ENCODE measurements around the gene PEMT. TPM values are rescaled to one million over a fixed set of nuclear protein-coding genes. Genes with fewer than 3 reads are reported as not detected.

Gene PEMT
- total and polyA plus RNA-seq, 2 of the 8 experiments (the other 6 are each of a cell fraction or from before 2014, with no cell fraction given) = 42.0 to 118 TPM

GRCh38 chr17:17606416-17607000, 15.0 kb upstream of the PEMT start:
- Histone ChIP-seq H4K91ac (replicated peaks; ENCODE audit: insufficient read length, low read length) (no peak overlapping the region), H3K36me3 (ENCODE audit: control insufficient read depth in 2 of 4, insufficient read depth in 4 of 4, low read length in 3 of 4) (no peaks in the 10 kb centered on the region), H3K23ac (ENCODE audit: insufficient read length) (no peak overlapping the region), H3K56ac (replicated peaks; ENCODE audit: insufficient read length, low read depth, low read length) (no peak overlapping the region), H4K5ac (ENCODE audit: insufficient read length, low read depth, low read length) (no peak overlapping the region), H3K4me1 (replicated peaks in 1 of 4; ENCODE audit: control insufficient read depth in 3 of 4, insufficient read depth in 4 of 4, low read length in 3 of 4) (peaks cover 0 to 3% (median 0%) of the 10 kb centered on the region in 4 experiments; a peak in 1 of 7 replicates), H3K79me1 (ENCODE audit: low read depth, low read length) (no peaks in the 10 kb centered on the region), H2BK5ac (ENCODE audit: low read depth, low read length) (no peak overlapping the region), H3K9ac (replicated peaks in 1 of 4; ENCODE audit: extremely low read depth in 1 of 4, low read depth in 3 of 4, low read length in 3 of 4) (no peak overlapping the region), H3K27me3 (replicated peaks in 1 of 4; ENCODE audit: control insufficient read depth in 3 of 4, extremely low read depth in 1 of 4, insufficient read depth in 3 of 4, low read length in 3 of 4) (no peaks in the 10 kb centered on the region), H3K18ac (ENCODE audit: extremely low read depth, low read length) (no peak overlapping the region), H2AFZ (ENCODE audit: low read length) (no peak overlapping the region), H2BK15ac (ENCODE audit: low read length) (no peak overlapping the region), H3K27ac (ENCODE audit: low read depth, low read length) (no peak overlapping the region), H4K20me1 (replicated peaks in 1 of 2; ENCODE audit: control insufficient read depth in 1 of 2, insufficient read depth in 2 of 2, low read length in 2 of 2) (no peaks in the 10 kb centered on the region), H2BK12ac (ENCODE audit: low read depth, low read length) (no peak overlapping the region), H3K79me2 (ENCODE audit: control insufficient read depth in 1 of 2, insufficient read depth in 2 of 2, low read length in 2 of 2) (no peaks in the 10 kb centered on the region), H3K14ac (ENCODE audit: insufficient read length) (no peak overlapping the region), H3K9me3 (ENCODE audit: insufficient read depth in 2 of 2, low read depth in 1 of 2, low read length in 1 of 2) (peaks cover 3 to 4% of the 10 kb centered on the region in 2 experiments; a peak in 1 of 4 replicates), H2AK5ac (ENCODE audit: low read depth, low read length) (no peak overlapping the region), H2BK20ac (ENCODE audit: low read length) (no peak overlapping the region), H2BK120ac (replicated peaks; ENCODE audit: low read depth, low read length) (no peak overlapping the region), H4K8ac (ENCODE audit: extremely low read depth, insufficient read depth, low read length) (no peak overlapping the region), H3K4me2 (ENCODE audit: insufficient read depth in 1 of 2, low read depth in 2 of 2, low read length in 2 of 2) (no peak overlapping the region), H3K4me3 (ENCODE audit: extremely low read depth in 1 of 4, insufficient read depth in 2 of 4, low read depth in 3 of 4, low read length in 4 of 4) (no peak overlapping the region), H3K4ac (replicated peaks; ENCODE audit: insufficient read length, low read depth, low read length) (no peak overlapping the region), H3K23me2 (ENCODE audit: low read depth, low read length) (no peaks in the 10 kb centered on the region)
- POLR2A ChIA-PET (ENCODE audit: partially characterized antibody) = no interaction called here
- CTCF ChIA-PET (ENCODE audit: partially characterized antibody) = no interaction called here
- no peak for FAIRE-seq
- no peak for DNase-seq (ENCODE audit: low read depth in 1 of 2, low spot score in 2 of 2)
- 89% methylated on average over 7 of the region's 7 CpGs; no CpG with 5 or more reads in 1 of the 2 experiments for WGBS, 2 experiments (ENCODE audit: extremely low coverage in 1 of 2, insufficient coverage in 1 of 2, insufficient read length in 1 of 2, insufficient replicate concordance in 2 of 2, low coverage in 1 of 2, low lambda C conversion rate in 2 of 2, missing lambda C conversion rate in 1 of 2)
- TF ChIP-seq BCL11A (IDR thresholded peaks at IDR 0.05; ENCODE audit: low read depth in 2 of 2, low read length in 2 of 2) = no peak
- TF ChIP-seq FOSL1 (IDR thresholded peaks at IDR 0.05; ENCODE audit: insufficient read depth, low read depth, low read length) = no peak
- no peak for TF ChIP-seq USF2 (IDR thresholded peaks at IDR 0.05; ENCODE audit: low read length)
- no peak for TF ChIP-seq TAF1 (IDR thresholded peaks at IDR 0.05; ENCODE audit: low read depth, low read length)
- TF ChIP-seq POU5F1 (IDR thresholded peaks at IDR 0.05; ENCODE audit: low read depth, low read length) = no peak
- no peak for TF ChIP-seq ZNF274 (IDR thresholded peaks at IDR 0.05; ENCODE audit: borderline replicate concordance, extremely low read depth, low read length)
- no peak for TF ChIP-seq RFX5 (IDR thresholded peaks at IDR 0.05; ENCODE audit: borderline replicate concordance, low read depth, low read length)

Data from H1 (cell line).